IMR-90 (cell line): ENCODE data around the gene KIRREL1. TPM values are rescaled to one million over a fixed set of nuclear protein-coding genes. Genes with fewer than 3 reads are reported as not detected.

Experiments
- ATAC-seq: fragments of 200-7000 bp; cut with Tn5 transposase; 2 replicates; pipeline ENCODE4 v1.9.1; 2020; ENCODE audit warnings: low read depth, mild to moderate bottlenecking, moderate library complexity
- BruUV-seq: library from RNA; stranded (reverse); fragments of 400-500 nt; replicated peaks from 2 replicates; lab custom pipeline; 2021; lab: Mats Ljungman, UMichigan
- CTCF ChIA-PET: fragments of 300-600 bp; formaldehyde crosslinking; extraction: SDS; loops from one replicate; lab custom pipeline; 2021; ENCODE audit warnings: antibody characterized with exemption; lab: Yijun Ruan, JAX
- POLR2A ChIA-PET: fragments of 300-600 bp; sonication (Branson Sonifier 250); formaldehyde crosslinking; loops from one replicate; lab custom pipeline; 2022; ENCODE audit warnings: antibody characterized with exemption; ENCODE audit not compliant: unreplicated experiment; lab: Charles Lee
- DNase-seq: peaks from one replicate; pipeline ENCODE4 v3.0.0; 2013
- H2AFZ ChIP-seq: replicated peaks from 2 replicates; pipeline ENCODE3; 2013; ENCODE audit warnings: low read length, mild to moderate bottlenecking; ENCODE audit not compliant: poor library complexity
- H2AK5ac ChIP-seq: 2 replicates; pipeline ENCODE4 v1.6.1; 2013; ENCODE audit warnings: low read depth, low read length, inconsistent platforms
- H2AK9ac ChIP-seq: replicated peaks from 2 replicates; pipeline ENCODE3; 2013; ENCODE audit warnings: mild to moderate bottlenecking, low read depth, low read length, moderate library complexity; ENCODE audit not compliant: poor library complexity
- H2BK120ac ChIP-seq: 2 replicates; pipeline ENCODE4 v1.6.1; 2013; ENCODE audit warnings: low read depth, low read length, inconsistent platforms
- H2BK15ac ChIP-seq: 3 replicates; pipeline ENCODE4 v1.6.1; 2013; ENCODE audit warnings: low read depth, low read length, inconsistent platforms
- H2BK20ac ChIP-seq: 2 replicates; pipeline ENCODE4 v1.6.1; 2013; ENCODE audit warnings: low read depth, mild to moderate bottlenecking, inconsistent platforms, low read length, moderate library complexity
- H2BK5ac ChIP-seq: 2 replicates; pipeline ENCODE4 v1.6.1; 2013; ENCODE audit warnings: mild to moderate bottlenecking, low read depth, low read length, inconsistent platforms; ENCODE audit not compliant: poor library complexity, severe bottlenecking
- H3K14ac ChIP-seq: replicated peaks from 2 replicates; pipeline ENCODE4 v1.6.1; 2013; ENCODE audit warnings: low read depth, low read length, inconsistent platforms
- H3K18ac ChIP-seq: 2 replicates; pipeline ENCODE4 v1.6.1; 2013; ENCODE audit warnings: low read depth, low read length, control low read depth
- H3K23ac ChIP-seq: 2 replicates; pipeline ENCODE4 v1.6.1; 2013; ENCODE audit warnings: low read depth, low read length, inconsistent platforms
- H3K27ac ChIP-seq: 2 replicates; pipeline ENCODE4 v1.5.1; 2013; ENCODE audit warnings: mild to moderate bottlenecking, control low read depth, low read length; ENCODE audit not compliant: insufficient read depth
- H3K27me3 ChIP-seq: 2 replicates; pipeline ENCODE4 v1.6.1; 2013; ENCODE audit warnings: low read length; ENCODE audit not compliant: control insufficient read depth, insufficient read depth
- H3K36me3 ChIP-seq: 2 replicates; pipeline ENCODE4 v1.6.1; 2013; ENCODE audit warnings: low read length, mixed read lengths; ENCODE audit not compliant: control insufficient read depth, insufficient read depth
- H3K4ac ChIP-seq: 2 replicates; pipeline ENCODE4 v1.6.1; 2013; ENCODE audit warnings: low read depth, low read length, inconsistent platforms
- H3K4me1 ChIP-seq: 2 replicates; pipeline ENCODE4 v1.6.1; 2013; ENCODE audit warnings: low read length, mixed read lengths; ENCODE audit not compliant: control insufficient read depth, insufficient read depth
- H3K4me2 ChIP-seq: 2 replicates; pipeline ENCODE4 v1.6.1; 2013; ENCODE audit warnings: low read depth, mild to moderate bottlenecking, control low read depth, low read length, moderate library complexity
- H3K4me3 ChIP-seq: 2 replicates; pipeline ENCODE4 v1.5.1; 2013; ENCODE audit warnings: low read depth, mild to moderate bottlenecking, control low read depth, low read length, moderate library complexity; ENCODE audit not compliant: insufficient read depth
- H3K56ac ChIP-seq: 2 replicates; pipeline ENCODE4 v1.6.1; 2013; ENCODE audit warnings: low read length, inconsistent platforms; ENCODE audit not compliant: insufficient read depth; ENCODE audit errors: extremely low read depth
- H3K79me1 ChIP-seq, 2 experiments: 2 replicates each; pipeline ENCODE4 v1.6.1; 2013; ENCODE audit warnings: low read length in 2 of 2, inconsistent platforms in 1 of 2, low read depth in 1 of 2
- H3K9ac ChIP-seq: 2 replicates; pipeline ENCODE4 v1.6.1; 2013; ENCODE audit warnings: low read depth, low read length, control low read depth
- H3K9me1 ChIP-seq: 2 replicates; pipeline ENCODE4 v1.6.1; 2013; ENCODE audit warnings: low read length, inconsistent platforms; ENCODE audit not compliant: insufficient read depth
- H3K9me3 ChIP-seq: 2 replicates; pipeline ENCODE4 v1.6.1; 2013; ENCODE audit warnings: low read length; ENCODE audit not compliant: control insufficient read depth, insufficient read depth
- H4K20me1 ChIP-seq: 2 replicates; pipeline ENCODE4 v1.6.1; 2013; ENCODE audit warnings: low read length, inconsistent platforms; ENCODE audit not compliant: insufficient read depth
- H4K5ac ChIP-seq: 2 replicates; pipeline ENCODE4 v1.6.1; 2013; ENCODE audit warnings: mild to moderate bottlenecking, low read depth, low read length, control low read depth
- H4K8ac ChIP-seq, 2 experiments: 2 replicates each; pipeline ENCODE4 v1.6.1; 2013; ENCODE audit warnings: low read depth in 2 of 2, low read length in 2 of 2, control low read depth in 1 of 2, inconsistent platforms in 1 of 2
- H4K91ac ChIP-seq: 2 replicates; pipeline ENCODE4 v1.6.1; 2013; ENCODE audit warnings: low read depth, low read length, inconsistent platforms; ENCODE audit not compliant: insufficient read depth
- CEBPB ChIP-seq: IDR thresholded peaks from 2 replicates; pipeline ENCODE4 v1.6.1; 2012; ENCODE audit warnings: low read depth, low read length, improper control_type of control experiment
- CHD1 ChIP-seq: IDR thresholded peaks from 2 replicates; pipeline ENCODE4 v1.6.1; 2012; ENCODE audit warnings: low read depth, low read length, improper control_type of control experiment
- CTCF ChIP-seq: conservative IDR thresholded peaks from 2 replicates; pipeline ENCODE4 v1.5.1; 2012; ENCODE audit warnings: mild to moderate bottlenecking, low read depth, low read length, improper control_type of control experiment
- MAZ ChIP-seq: IDR thresholded peaks from 2 replicates; pipeline ENCODE4 v1.6.1; 2012; ENCODE audit warnings: low read depth, mild to moderate bottlenecking, low read length, improper control_type of control experiment, moderate library complexity, borderline replicate concordance
- MXI1 ChIP-seq: IDR thresholded peaks from 2 replicates; pipeline ENCODE4 v1.6.1; 2012; ENCODE audit warnings: low read depth, mild to moderate bottlenecking, low read length, moderate library complexity, borderline replicate concordance
- POLR2A ChIP-seq: IDR thresholded peaks from 2 replicates; pipeline ENCODE4 v1.6.1; 2012; ENCODE audit warnings: mild to moderate bottlenecking, low read depth, low read length
- RAD21 ChIP-seq: IDR thresholded peaks from 2 replicates; pipeline ENCODE4 v1.6.1; 2012; ENCODE audit warnings: low read length, improper control_type of control experiment
- USF2 ChIP-seq: fragments of 150-350 bp; IDR thresholded peaks from 2 replicates; pipeline ENCODE4 v1.6.1; 2017; ENCODE audit warnings: mild to moderate bottlenecking, antibody characterized with exemption, low read length, low read depth
- WGBS, 2 experiments: methylation state at CpG; one replicate each; pipeline versions ENCODE4 v1.1.5 to v1.1.7; 2013; ENCODE audit warnings: missing lambda C conversion rate in 2 of 2; ENCODE audit not compliant: insufficient read length in 1 of 2; ENCODE audit errors: extremely low coverage in 2 of 2; 5-methylcytosine and 5-hydroxymethylcytosine counted together
- dilution Hi-C: fragments of 300-500 bp; cut with HindIII; formaldehyde crosslinking; loops from one replicate; pipeline ENCODE4 v1.14.3; 2018; ENCODE audit warnings: low sequenced_read_pairs; ENCODE audit not compliant: unreplicated experiment
- in situ Hi-C: fragments of 300-500 bp; cut with MboI; formaldehyde crosslinking; loops from 3 replicates; pipeline ENCODE4 v1.14.3; 2019; ENCODE audit warnings: low sequenced_read_pairs, inconsistent platforms, mixed read lengths
- intact Hi-C: fragments of 100-400 bp; cut with micrococcal nuclease; formaldehyde crosslinking; loops from 2 replicates; pipeline ENCODE4 v1.10.0; 2022
- polyA plus RNA-seq, 3 experiments: library from polyadenylated mRNA; depleted of rRNA; stranded (reverse); fragments of >200 nt; gene quantifications; 2 replicates each; pipeline ENCODE4 v1.2.3, GENCODE V29; 2012; ENCODE audit warnings: low replicate concordance in 1 of 3
- total RNA-seq: library from RNA; depleted of rRNA; stranded (reverse); fragments of >200 nt; gene quantifications from 2 replicates; pipeline ENCODE4 v1.2.3, GENCODE V29; 2012

Gene KIRREL1
- total and polyA plus RNA-seq, 2 of the 4 experiments (the other 2 are of a cell fraction): 58.1 to 64.7 TPM

GRCh38 chr1:157982136-157982535, 11.3 kb upstream of the KIRREL1 start:
- peaks cover 64% of the 10 kb centered on the region for H3K27me3 ChIP-seq
- no peak overlapping the region for H3K9ac ChIP-seq
- H2BK120ac ChIP-seq: no peak overlapping the region
- no peak for ATAC-seq
- no peak overlapping the region for H3K23ac ChIP-seq
- no peak overlapping the region for H3K4me2 ChIP-seq
- H4K20me1 ChIP-seq: no peaks in the 10 kb centered on the region
- H3K18ac ChIP-seq: no peak overlapping the region
- no peak overlapping the region for H2BK5ac ChIP-seq
- POLR2A ChIA-PET: no interaction called here
- no peak overlapping the region for H3K27ac ChIP-seq
- no peak for DNase-seq
- no TSS peak for BruUV-seq
- H2AFZ ChIP-seq: no peak overlapping the region
- no peak overlapping the region for H4K5ac ChIP-seq
- H2BK15ac ChIP-seq: no peak overlapping the region
- H3K36me3 ChIP-seq: no peaks in the 10 kb centered on the region
- no peak overlapping the region for H4K91ac ChIP-seq
- no peak overlapping the region for H2AK9ac ChIP-seq
- no peaks in the 10 kb centered on the region for H3K4me1 ChIP-seq
- H4K8ac ChIP-seq: no peak overlapping the region
- CTCF ChIA-PET: interaction anchor here (0.5 to 2.0 kb wide), 4 partner anchors 10 to 110 kb away, joined by 3 to 7 read pairs (median 4); no protein-coding TSS in a partner anchor
- H3K4me3 ChIP-seq: no peak overlapping the region
- H3K79me1 ChIP-seq: no peaks in the 10 kb centered on the region
- no peak overlapping the region for H2AK5ac ChIP-seq
- H3K9me1 ChIP-seq: no peaks in the 10 kb centered on the region
- no peak overlapping the region for H3K14ac ChIP-seq
- no peak overlapping the region for H3K4ac ChIP-seq
- intact Hi-C loops (no loop called here), in situ Hi-C loops (no loop called here), dilution Hi-C loops (no loop called here)
- H3K9me3 ChIP-seq: no peaks in the 10 kb centered on the region
- no CpG with 5 or more reads among the region's 2 CpGs for WGBS, 2 experiments
- H3K56ac ChIP-seq: no peak overlapping the region
- H2BK20ac ChIP-seq: no peak overlapping the region
- TF ChIP-seq RAD21: no peak
- no peak for TF ChIP-seq CTCF
- no peak for TF ChIP-seq POLR2A
- TF ChIP-seq MAZ: no peak
- no peak for TF ChIP-seq CEBPB
- no peak for TF ChIP-seq USF2
- TF ChIP-seq MXI1: no peak
- no peak for TF ChIP-seq CHD1
